ENCODE data around the gene C1QTNF1. TPM values are rescaled to one million over a fixed set of nuclear protein-coding genes. Genes with fewer than 3 reads are reported as not detected.

The C1QTNF1 gene
- total RNA-seq, 3 donors from 2014 or later = 0.29 to 0.41 (median 0.38) TPM

GRCh38 chr17:79092567-79092966, 68.6 kb downstream of the C1QTNF1 start:
- no peak for DNase-seq
- ATAC-seq = no peak
- H3K9me3 Mint-ChIP-seq = no peaks in the 10 kb centered on the region
- H3K4me1 Mint-ChIP-seq (ENCODE audit: low read depth) = peaks cover 6% of the 10 kb centered on the region
- H3K27me3 Mint-ChIP-seq (ENCODE audit: low read depth) = peaks cover 27% of the 10 kb centered on the region
- H3K4me3 Mint-ChIP-seq = no peak overlapping the region
- no peaks in the 10 kb centered on the region for H3K36me3 Mint-ChIP-seq (ENCODE audit: insufficient read depth)

GRCh38 chr17:79093270-79093669, 69.3 kb downstream of the C1QTNF1 start:
- DNase-seq = no peak
- no peak for ATAC-seq
- Mint-ChIP-seq H3K36me3 (ENCODE audit: insufficient read depth) (no peaks in the 10 kb centered on the region), H3K4me1 (ENCODE audit: low read depth) (peaks cover 10% of the 10 kb centered on the region), H3K27me3 (ENCODE audit: low read depth) (peaks cover 34% of the 10 kb centered on the region), H3K4me3 (no peak overlapping the region), H3K9me3 (no peaks in the 10 kb centered on the region)

- DNase-seq = no peak
- Mint-ChIP-seq H3K36me3 (ENCODE audit: insufficient read depth) (no peaks in the 10 kb centered on the region), H3K4me1 (ENCODE audit: low read depth) (peaks cover 10% of the 10 kb centered on the region), H3K27me3 (ENCODE audit: low read depth) (peaks cover 44% of the 10 kb centered on the region), H3K4me3 (no peak overlapping the region), H3K9me3 (no peaks in the 10 kb centered on the region)
- no peak for ATAC-seq
Observed at GRCh38 chr17:79094261-79094660, 70.3 kb downstream of the C1QTNF1 start.

GRCh38 chr17:79095345-79096055, 71.5 kb downstream of the C1QTNF1 start:
- no peak overlapping the region for H3K4me3 Mint-ChIP-seq
- ATAC-seq (no peak), DNase-seq (no peak)
- no peaks in the 10 kb centered on the region for H3K9me3 Mint-ChIP-seq
- H3K36me3 Mint-ChIP-seq (ENCODE audit: insufficient read depth) = no peaks in the 10 kb centered on the region
- peaks cover 55% of the 10 kb centered on the region for H3K27me3 Mint-ChIP-seq (ENCODE audit: low read depth)
- H3K4me1 Mint-ChIP-seq (ENCODE audit: low read depth) = peaks cover 10% of the 10 kb centered on the region

GRCh38 chr17:79096477-79096876, 72.5 kb downstream of the C1QTNF1 start:
- DNase-seq (no peak), ATAC-seq (no peak)
- Mint-ChIP-seq H3K4me1 (ENCODE audit: low read depth) (peaks cover 10% of the 10 kb centered on the region), H3K9me3 (no peaks in the 10 kb centered on the region), H3K27me3 (ENCODE audit: low read depth) (peaks cover 56% of the 10 kb centered on the region), H3K36me3 (ENCODE audit: insufficient read depth) (no peaks in the 10 kb centered on the region), H3K4me3 (no peak overlapping the region)

- no peak for ATAC-seq
- no peak for DNase-seq
Observed at GRCh38 chr17:79097226-79098055, 73.5 kb downstream of the C1QTNF1 start.

GRCh38 chr17:79098282-79098867, 74.4 kb downstream of the C1QTNF1 start:
- no peak for DNase-seq
- no peak for ATAC-seq
- no peaks in the 10 kb centered on the region for H3K36me3 Mint-ChIP-seq (ENCODE audit: insufficient read depth)
- H3K4me3 Mint-ChIP-seq = no peak overlapping the region
- H3K9me3 Mint-ChIP-seq = no peaks in the 10 kb centered on the region
- H3K4me1 Mint-ChIP-seq (ENCODE audit: low read depth) = peaks cover 6% of the 10 kb centered on the region
- H3K27me3 Mint-ChIP-seq (ENCODE audit: low read depth) = peaks cover 59% of the 10 kb centered on the region

More at GRCh38 chr17:79097226-79098055, 73.5 kb downstream of the C1QTNF1 start:
- Mint-ChIP-seq H3K36me3 (ENCODE audit: insufficient read depth) (no peaks in the 10 kb centered on the region), H3K27me3 (ENCODE audit: low read depth) (peaks cover 54% of the 10 kb centered on the region), H3K4me1 (ENCODE audit: low read depth) (peaks cover 8% of the 10 kb centered on the region), H3K9me3 (no peaks in the 10 kb centered on the region), H3K4me3 (no peak overlapping the region)

Other genes with a start within 250 kb of the C1QTNF1 start
- gene CYTH1, start 241.9 kb upstream of the C1QTNF1 start, total RNA-seq = 10 to 100 TPM; 55.9 to 99.3 (median 82.8) TPM
- 100 to 1,000 TPM; 157 to 179 (median 170) TPM for gene USP36, start 183.4 kb upstream of the C1QTNF1 start, total RNA-seq
- not detected for gene CEP295NL, start 121.0 kb upstream of the C1QTNF1 start, total RNA-seq
- gene TIMP2, start 98.8 kb upstream of the C1QTNF1 start, total RNA-seq = 1 to 10 TPM in 1 of 3 donors, under 1 TPM in 2; 0.63 to 1.0 (median 0.81) TPM
- gene LGALS3BP, start 44.2 kb upstream of the C1QTNF1 start, total RNA-seq = 10 to 100 TPM; 14.5 to 32.1 (median 29.9) TPM
- gene CANT1, start 14.4 kb upstream of the C1QTNF1 start, total RNA-seq = 10 to 100 TPM; 46.7 to 68.6 (median 55.5) TPM
- gene ENGASE, start 50.7 kb downstream of the C1QTNF1 start, total RNA-seq = 10 to 100 TPM; 26.1 to 34.3 (median 30.5) TPM